OCI-LY3 (cell line): Measurements from ENCODE around the gene MPC1L.
A peak's percentile ranks its signal among the peaks of the same experiment; 100 is the strongest.

Experiments used
- H2AFZ ChIP-seq: fragments of 200-600, 300-600 bp; shearing (Covaris generic); 2 replicates; pipeline ENCODE4 v1.6.0; 2014; ENCODE audit warnings: antibody characterized with exemption, low read depth, low read length
- H3K27ac ChIP-seq: fragments of 200-600, 300-600 bp; sonication (generic); 2 replicates; pipeline ENCODE4 v1.5.1; 2014; ENCODE audit warnings: mild to moderate bottlenecking, low read length, moderate library complexity, mixed read lengths
- H3K27me3 ChIP-seq: fragments of 200-600, 300-600 bp; sonication (generic); 2 replicates; pipeline ENCODE4 v1.6.1; 2014; ENCODE audit warnings: low read depth, low read length, mixed read lengths
- H3K36me3 ChIP-seq: fragments of 200-600, 300-600 bp; sonication (generic); replicated peaks from 2 replicates; pipeline ENCODE3; 2014; ENCODE audit warnings: low read depth, low read length, mixed read lengths
- H3K4me1 ChIP-seq: fragments of 300-600, 200-600 bp; sonication (generic); 2 replicates; pipeline ENCODE4 v1.6.1; 2014; ENCODE audit warnings: low read length, mixed read lengths
- H3K4me2 ChIP-seq: fragments of 200-600, 300-600 bp; sonication (generic); 2 replicates; pipeline ENCODE4 v1.6.1; 2014; ENCODE audit warnings: low read length, mixed read lengths
- H3K4me3 ChIP-seq: fragments of 300-600, 200-600 bp; sonication (generic); 2 replicates; pipeline ENCODE4 v1.5.1; 2014; ENCODE audit warnings: antibody characterized with exemption, mild to moderate bottlenecking, low read length, moderate library complexity
- H3K79me2 ChIP-seq: fragments of 300-600, 200-600 bp; shearing (Covaris generic); 2 replicates; pipeline ENCODE4 v1.6.1; 2014; ENCODE audit warnings: mild to moderate bottlenecking, low read length, mixed read lengths
- H3K9ac ChIP-seq: fragments of 300-600, 200-600 bp; shearing (Covaris generic); 2 replicates; pipeline ENCODE4 v1.6.0; 2014; ENCODE audit warnings: mild to moderate bottlenecking, low read length, moderate library complexity
- H3K9me3 ChIP-seq: fragments of 200-600, 300-600 bp; shearing (Covaris generic); 2 replicates; pipeline ENCODE4 v1.6.1; 2014; ENCODE audit warnings: low read length, mixed read lengths; ENCODE audit not compliant: insufficient read depth
- H4K20me1 ChIP-seq: fragments of 200-600, 300-600 bp; sonication (generic); 2 replicates; pipeline ENCODE4 v1.6.1; 2016; ENCODE audit warnings: low read length, mixed read lengths; ENCODE audit not compliant: insufficient read depth
- EZH2phosphoT487 ChIP-seq: fragments of 200-600 bp; shearing (Covaris generic); IDR thresholded peaks from 2 replicates; pipeline ENCODE4 v1.6.1; 2018; ENCODE audit warnings: antibody characterized with exemption, mixed run types, low read depth
- TF ChIP-seq, protein P1 (sequence below): fragments of 200-600, 300-600 bp; sonication (generic); IDR thresholded peaks from 2 replicates; pipeline ENCODE4 v1.5.1; 2014; ENCODE audit warnings: antibody characterized with exemption, low read length, low read depth

The MPC1L gene

DNA sequence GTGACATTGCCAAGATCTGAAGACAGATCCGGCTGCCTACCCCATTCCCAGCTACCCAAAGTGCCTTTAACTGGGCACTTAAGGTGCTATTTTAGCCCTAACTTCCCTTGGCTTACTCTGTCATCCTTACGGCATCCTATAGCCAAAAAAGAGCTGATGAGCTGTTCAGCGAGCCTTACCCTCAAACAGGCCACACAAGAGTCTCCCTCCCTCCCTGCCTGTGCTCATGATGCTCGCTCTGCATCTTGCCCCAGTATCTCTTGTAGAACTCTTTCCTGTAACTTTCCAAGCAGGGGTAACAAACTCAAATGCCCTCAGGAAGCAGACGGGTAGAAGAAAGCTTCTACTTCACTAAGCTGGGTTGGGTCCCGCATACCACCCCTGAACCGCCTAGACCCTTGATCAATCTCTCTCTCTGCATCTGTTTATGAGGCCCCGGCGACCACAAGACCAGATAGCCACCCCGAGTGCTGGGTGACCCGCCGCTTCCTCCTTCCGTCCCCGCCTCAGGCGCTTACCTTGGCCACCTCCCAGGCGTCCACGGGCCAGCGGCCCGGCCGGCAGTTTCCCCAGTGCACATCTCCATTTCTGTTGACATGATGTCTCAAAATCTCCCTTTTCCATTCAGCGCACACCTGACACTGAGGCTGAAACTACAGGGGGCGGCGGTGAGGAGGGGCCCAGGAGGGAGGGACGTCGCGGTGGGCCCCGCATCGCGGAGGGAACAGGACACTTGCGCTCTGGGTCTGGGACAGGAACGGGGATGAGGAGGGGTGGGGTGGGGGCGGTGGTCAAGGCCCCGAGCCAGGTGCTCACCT is 23.5 kb downstream of the MPC1L start:
- Histone ChIP-seq H2AFZ (no peak overlapping the region), H3K4me1 (peaks cover 38% of the 10 kb centered on the region), H3K79me2 (peaks cover 55% of the 10 kb centered on the region), H3K27me3 (no peaks in the 10 kb centered on the region), H3K4me3 (peak overlapping the region; percentile 99), H3K9ac (peak overlapping the region; percentile 89), H4K20me1 (peaks cover 22% of the 10 kb centered on the region), H3K4me2 (peak overlapping the region; percentile 96), H3K9me3 (no peaks in the 10 kb centered on the region), H3K36me3 (peaks cover 13% of the 10 kb centered on the region), H3K27ac (peak overlapping the region; percentile 80)
- TF ChIP-seq, protein P1, sequence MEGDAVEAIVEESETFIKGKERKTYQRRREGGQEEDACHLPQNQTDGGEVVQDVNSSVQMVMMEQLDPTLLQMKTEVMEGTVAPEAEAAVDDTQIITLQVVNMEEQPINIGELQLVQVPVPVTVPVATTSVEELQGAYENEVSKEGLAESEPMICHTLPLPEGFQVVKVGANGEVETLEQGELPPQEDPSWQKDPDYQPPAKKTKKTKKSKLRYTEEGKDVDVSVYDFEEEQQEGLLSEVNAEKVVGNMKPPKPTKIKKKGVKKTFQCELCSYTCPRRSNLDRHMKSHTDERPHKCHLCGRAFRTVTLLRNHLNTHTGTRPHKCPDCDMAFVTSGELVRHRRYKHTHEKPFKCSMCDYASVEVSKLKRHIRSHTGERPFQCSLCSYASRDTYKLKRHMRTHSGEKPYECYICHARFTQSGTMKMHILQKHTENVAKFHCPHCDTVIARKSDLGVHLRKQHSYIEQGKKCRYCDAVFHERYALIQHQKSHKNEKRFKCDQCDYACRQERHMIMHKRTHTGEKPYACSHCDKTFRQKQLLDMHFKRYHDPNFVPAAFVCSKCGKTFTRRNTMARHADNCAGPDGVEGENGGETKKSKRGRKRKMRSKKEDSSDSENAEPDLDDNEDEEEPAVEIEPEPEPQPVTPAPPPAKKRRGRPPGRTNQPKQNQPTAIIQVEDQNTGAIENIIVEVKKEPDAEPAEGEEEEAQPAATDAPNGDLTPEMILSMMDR = peak; percentile 7; the same call in 1 of the 2 replicates
- no peak for TF ChIP-seq EZH2phosphoT487

DNA sequence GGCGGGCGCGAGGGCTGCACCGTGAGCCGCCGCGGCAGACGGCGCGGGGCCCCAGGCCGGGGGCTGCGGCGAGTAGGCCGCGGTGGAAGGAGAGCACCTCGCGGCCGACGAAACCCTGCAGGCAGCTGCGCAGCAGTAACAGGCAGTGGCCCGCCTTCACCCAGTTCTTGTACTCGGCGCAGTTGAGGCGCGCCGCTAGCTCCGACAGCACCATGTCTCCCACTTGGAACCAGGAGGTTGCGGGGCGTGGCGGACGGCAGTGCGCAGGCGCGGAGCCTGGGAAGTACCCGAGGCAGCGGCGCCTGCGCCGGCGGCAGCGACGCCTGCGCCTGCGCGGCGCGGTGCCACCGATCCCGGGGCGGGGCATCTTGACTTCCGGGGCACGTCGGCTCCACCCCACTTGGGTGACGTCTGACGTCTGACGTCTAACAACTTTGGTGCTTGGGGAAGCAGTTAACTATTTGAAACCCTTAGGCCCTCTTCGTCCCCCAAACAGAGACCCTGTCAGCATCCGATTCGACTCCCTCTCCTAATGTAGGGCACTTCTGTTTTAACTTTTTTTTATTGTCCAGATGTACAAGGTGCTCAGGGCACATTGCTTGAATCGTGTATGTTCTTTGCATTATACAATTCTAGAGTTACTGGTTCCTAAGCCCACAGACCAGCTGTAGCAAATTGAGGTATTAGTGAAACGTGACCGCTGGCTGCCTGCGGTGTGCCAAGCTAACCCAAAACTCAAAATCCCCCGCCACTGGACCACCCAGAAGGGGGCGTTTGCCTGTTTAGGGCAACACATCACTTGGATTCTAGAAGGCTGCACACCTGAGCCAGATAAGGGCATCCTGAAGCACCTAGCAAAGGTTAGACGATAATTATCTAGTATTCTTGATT is 24.3 kb downstream of the MPC1L start, which contains the start of gene CXorf38:
Gene CXorf38 (minus strand): TSS at position 255 of the 891 bp plus-strand sequence. CDS start 41 bp downstream, at position 214.
- Histone ChIP-seq H3K27ac (peak within 1 kb of the TSS; percentile 80), H3K9ac (peak within 1 kb of the TSS; percentile 89), H3K4me3 (peak within 1 kb of the TSS; percentile 99), H3K79me2 (peaks cover 46% of the 10 kb centered on the region), H3K4me1 (peaks cover 38% of the 10 kb centered on the region), H3K9me3 (no peaks in the 10 kb centered on the region), H3K4me2 (peak within 1 kb of the TSS; percentile 96), H3K36me3 (peaks cover 10% of the 10 kb centered on the region), H2AFZ (no peak within 1 kb of the TSS), H4K20me1 (peaks cover 15% of the 10 kb centered on the region), H3K27me3 (no peaks in the 10 kb centered on the region)
- no peak for TF ChIP-seq EZH2phosphoT487
- TF ChIP-seq, protein P1 = peak; percentile 18; the same call in 1 of the 2 replicates

DNA sequence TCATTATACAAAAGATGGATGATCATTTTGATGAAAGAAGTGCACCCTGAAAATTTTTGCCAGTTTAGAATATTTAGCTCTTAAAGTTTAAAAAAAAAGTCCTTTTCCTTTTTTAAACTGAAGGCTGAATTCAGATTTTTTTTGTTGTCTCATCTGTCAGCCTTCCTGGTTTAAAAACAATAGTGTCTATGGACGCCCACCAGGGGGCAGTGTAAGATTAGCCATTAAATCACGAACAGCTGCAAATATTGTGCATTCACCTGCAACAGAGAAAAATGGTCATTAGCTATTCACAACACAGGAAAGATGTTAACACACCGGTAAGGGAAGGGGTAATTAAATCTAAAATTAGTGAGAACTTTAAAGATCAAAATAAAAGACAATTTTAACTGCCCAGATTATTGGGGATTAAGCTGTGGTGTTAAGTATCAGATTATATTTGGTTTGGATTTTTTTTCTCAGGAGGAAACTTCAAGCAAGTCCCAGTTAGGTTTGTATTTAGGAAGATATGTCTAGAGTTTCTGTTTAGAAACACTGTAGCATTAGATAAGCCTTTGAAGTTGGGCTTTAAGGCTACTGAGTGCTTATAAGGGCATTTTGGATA is 28.5 kb downstream of the MPC1L start:
- Histone ChIP-seq H3K9ac (no peak overlapping the region), H3K36me3 (peaks cover 11% of the 10 kb centered on the region), H3K27me3 (no peaks in the 10 kb centered on the region), H3K9me3 (no peaks in the 10 kb centered on the region), H3K27ac (no peak overlapping the region), H3K79me2 (peaks cover 6% of the 10 kb centered on the region), H2AFZ (no peak overlapping the region), H3K4me3 (no peak overlapping the region), H3K4me1 (peaks cover 10% of the 10 kb centered on the region), H3K4me2 (no peak overlapping the region), H4K20me1 (no peaks in the 10 kb centered on the region)
- TF ChIP-seq, protein P1 = peak; percentile 78
- no peak for TF ChIP-seq EZH2phosphoT487
